Activated naive CD4-positive, alpha-beta T cell treated with Interleukin-2 at 50 U/mL for 16 hours (primary cell): ENCODE data around the gene CDH22.

Source experiments
- DNase-seq: peaks from one replicate; pipeline ENCODE4 v3.0.0-alpha.2; 2020

Gene CDH22

GRCh38 chr20:46265539-46265938 lies 42.8 kb downstream of the CDH22 start:
- no peak for DNase-seq

- no peak for DNase-seq
Measured at GRCh38 chr20:46264391-46265266, 43.7 kb downstream of the CDH22 start.

GRCh38 chr20:46261456-46262253 lies 46.6 kb downstream of the CDH22 start:
- DNase-seq: no peak

- no peak for DNase-seq
Measured at GRCh38 chr20:46260936-46261454, 47.3 kb downstream of the CDH22 start.

GRCh38 chr20:46260480-46260879 lies 47.8 kb downstream of the CDH22 start:
- DNase-seq: no peak

- DNase-seq: no peak
Measured at GRCh38 chr20:46259260-46259859, 48.9 kb downstream of the CDH22 start.

GRCh38 chr20:46257887-46258286 lies 50.4 kb downstream of the CDH22 start:
- no peak for DNase-seq

GRCh38 chr20:46256293-46256692 lies 52.0 kb downstream of the CDH22 start:
- DNase-seq: no peak

- no peak for DNase-seq
Measured at GRCh38 chr20:46255440-46256104, 52.7 kb downstream of the CDH22 start.

- no peak for DNase-seq
Measured at GRCh38 chr20:46253391-46253790, 54.9 kb downstream of the CDH22 start.

- no peak for DNase-seq
Measured at GRCh38 chr20:46252352-46253091, 55.8 kb downstream of the CDH22 start.

- DNase-seq: no peak
Measured at GRCh38 chr20:46251211-46251673, 57.1 kb downstream of the CDH22 start.

GRCh38 chr20:46250772-46251171 lies 57.5 kb downstream of the CDH22 start:
- no peak for DNase-seq

- DNase-seq: no peak
Measured at GRCh38 chr20:46249671-46250070, 58.6 kb downstream of the CDH22 start.

- no peak for DNase-seq
Measured at GRCh38 chr20:46246559-46246958, 61.7 kb downstream of the CDH22 start.

- DNase-seq: no peak
Measured at GRCh38 chr20:46243707-46244628, 64.3 kb downstream of the CDH22 start.

GRCh38 chr20:46242390-46242789 lies 65.9 kb downstream of the CDH22 start:
- no peak for DNase-seq

- DNase-seq: no peak
Measured at GRCh38 chr20:46240881-46241280, 67.4 kb downstream of the CDH22 start.

GRCh38 chr20:46240065-46240464 lies 68.2 kb downstream of the CDH22 start:
- DNase-seq: no peak

GRCh38 chr20:46237736-46238135 lies 70.6 kb downstream of the CDH22 start:
- DNase-seq: no peak

GRCh38 chr20:46237227-46237626 lies 71.1 kb downstream of the CDH22 start:
- no peak for DNase-seq
